PC-3 (cell line): ENCODE measurements around the gene MCTP2.

Experiments used
- CTCF ChIP-seq: fragments of 300-600 bp; sonication (generic); conservative IDR thresholded peaks from 2 replicates; pipeline ENCODE4 v1.5.1; 2017; ENCODE audit warnings: antibody characterized with exemption, low read depth, mild to moderate bottlenecking, low read length
- EZH2 ChIP-seq: fragments of 300-600 bp; sonication (generic); IDR thresholded peaks from one replicate; pipeline ENCODE4 v1.6.1; 2017; ENCODE audit warnings: antibody characterized with exemption, mild to moderate bottlenecking, low read length; ENCODE audit not compliant: unreplicated experiment
- EZH2phosphoT487 ChIP-seq: fragments of 300-600 bp; sonication (generic); IDR thresholded peaks from 2 replicates; pipeline ENCODE4 v1.6.1; 2018; ENCODE audit warnings: mild to moderate bottlenecking, antibody characterized with exemption, low read length, borderline replicate concordance

GRCh38 chr15:94446441-94446840 is 215.1 kb downstream of the MCTP2 start:
- TF ChIP-seq CTCF = no peak
- TF ChIP-seq EZH2 = no peak
- no peak for TF ChIP-seq EZH2phosphoT487
